ENCODE data around the gene IL34.

- TF ChIP-seq POLR2AphosphoS5 (IDR thresholded peaks at IDR 0.05; ENCODE audit: insufficient read depth in 1 of 2, low read depth in 1 of 2) = no peak
- TF ChIP-seq CTCF (IDR thresholded peaks at IDR 0.05) = no peak
Observed at GRCh38 chr16:70694868-70695218, 48.5 kb downstream of the IL34 start.

Data from vagina (tissue), 2 donors.